ENCODE data around the gene EXOC1. TPM values are rescaled to one million over a fixed set of nuclear protein-coding genes. Genes with fewer than 3 reads are reported as not detected.

Gene EXOC1
- total and polyA plus RNA-seq, 9 of the 15 experiments (the other 6 are each of a cell fraction or from before 2014, with no cell fraction given) = 16.0 to 45.5 (median 26.2) TPM

- in situ Hi-C loops (cut with MboI) (no loop called here), intact Hi-C loops (cut with micrococcal nuclease) (no loop called here)
- Histone ChIP-seq H3K27me3 (ENCODE audit: control insufficient read depth in 2 of 2, insufficient read depth in 2 of 2, low read length in 2 of 2) (no peaks in the 10 kb centered on the region), H3K4me2 (ENCODE audit: insufficient read depth, low read length) (peak overlapping the region; percentile 37; the same call in 1 of the 2 replicates), H3K9me1 (ENCODE audit: control insufficient read depth, insufficient read depth, low read length) (no peaks in the 10 kb centered on the region), H3K79me2 (ENCODE audit: control insufficient read depth, insufficient read depth, low read length) (no peaks in the 10 kb centered on the region), H3K9ac (ENCODE audit: insufficient read depth in 1 of 2, low read depth in 2 of 2, low read length in 2 of 2) (peak overlapping the region in 1 of 2 experiments; percentile 22; a peak in 1 of 4 replicates), H3K9me3 (replicated peaks; ENCODE audit: control insufficient read depth, insufficient read depth, low read depth, low read length) (no peaks in the 10 kb centered on the region), H3K36me3 (ENCODE audit: control insufficient read depth, insufficient read depth, low read length) (peaks cover 27% of the 10 kb centered on the region), H3K4me3 (no peak overlapping the region), H2AFZ (ENCODE audit: low read depth, low read length) (peak overlapping the region; percentile 15), H3K27ac (ENCODE audit: extremely low read depth, low read depth, low read length) (peak overlapping the region; percentile 60; the same call in 1 of the 3 replicates), H3K4me1 (replicated peaks in 1 of 2; ENCODE audit: control insufficient read depth in 2 of 2, insufficient read depth in 2 of 2, low read length in 2 of 2) (peaks cover 0 to 15% of the 10 kb centered on the region in 2 experiments; a peak in 3 of 5 replicates), H4K20me1 (replicated peaks; ENCODE audit: control insufficient read depth, insufficient read depth, low read length) (no peaks in the 10 kb centered on the region)
- WGBS (ENCODE audit: insufficient coverage, low coverage, missing lambda C conversion rate) = 37% methylated on average over 2 of the region's 2 CpGs
- BruUV-seq (replicated peaks) = no TSS peak
- ChIA-PET POLR2A (interaction anchor here (1.0 kb wide), 1 partner anchor 500 kb away, joined by 3 read pairs; no protein-coding TSS in a partner anchor), CTCF (ENCODE audit: low intra/inter-chr PET ratio) (no interaction called here)
- no peak for FAIRE-seq
- no peak for DNase-seq (ENCODE audit: extremely low read depth in 1 of 4, low spot score in 3 of 4)
- peak; percentile 60 for ATAC-seq
- TF ChIP-seq ZBTB33 (CRISPR knock-in tag; IDR thresholded peaks at IDR 0.05) = no peak
- TF ChIP-seq GTF2E2 (tag; IDR thresholded peaks at IDR 0.05) = no peak
- TF ChIP-seq ZFP30 (CRISPR knock-in tag; IDR thresholded peaks at IDR 0.05; ENCODE audit: borderline replicate concordance) = no peak
- TF ChIP-seq BRD9 (IDR thresholded peaks at IDR 0.05; ENCODE audit: low read depth, partially characterized antibody) = no peak
- TF ChIP-seq POLR3G (IDR thresholded peaks at IDR 0.05; ENCODE audit: extremely low read depth, insufficient read length, insufficient replicate concordance) = no peak
- TF ChIP-seq MBD1 (CRISPR knock-in tag; IDR thresholded peaks at IDR 0.05) = no peak
- no peak for TF ChIP-seq NR4A1 (CRISPR knock-in tag; IDR thresholded peaks at IDR 0.05)
- no peak for TF ChIP-seq NR4A1 (tag; IDR thresholded peaks at IDR 0.05)
- no peak for TF ChIP-seq SP1 (CRISPR knock-in tag; IDR thresholded peaks at IDR 0.05)
- TF ChIP-seq MXD1 (CRISPR knock-in tag; IDR thresholded peaks at IDR 0.05; ENCODE audit: borderline replicate concordance, poor library complexity, severe bottlenecking) = no peak
- TF ChIP-seq ERF (CRISPR knock-in tag; IDR thresholded peaks at IDR 0.05) = no peak
- no peak for TF ChIP-seq MCM7 (IDR thresholded peaks at IDR 0.05)
- TF ChIP-seq IRF1 (CRISPR knock-in tag; IDR thresholded peaks at IDR 0.05; ENCODE audit: borderline replicate concordance) = no peak
- TF ChIP-seq SRF (CRISPR knock-in tag; IDR thresholded peaks at IDR 0.05) = peak in 1 of 2 experiments; percentile 69; a peak in 2 of 4 replicates
Observed at GRCh38 chr4:55884093-55884850, 30.8 kb downstream of the EXOC1 start.

All from K562 (cell line).